Fibroblast of mammary gland (primary cell): ENCODE measurements around the gene CHST13.

ENCODE experiments used
- DNase-seq: peaks from one replicate; pipeline ENCODE4 v3.0.0-alpha.2; 2010; ENCODE audit warnings: low read depth
- H3K4me3 ChIP-seq: 2 replicates; pipeline ENCODE4 v1.5.1; 2011; ENCODE audit warnings: low read depth, mild to moderate bottlenecking, low read length, moderate library complexity; ENCODE audit not compliant: control insufficient read depth
- TF ChIP-seq, protein P1 (sequence below): conservative IDR thresholded peaks from 2 replicates; pipeline ENCODE4 v1.5.1; 2011; ENCODE audit warnings: low read depth, low read length, inconsistent platforms; ENCODE audit not compliant: control insufficient read depth, insufficient read depth

CHST13 gene

DNA sequence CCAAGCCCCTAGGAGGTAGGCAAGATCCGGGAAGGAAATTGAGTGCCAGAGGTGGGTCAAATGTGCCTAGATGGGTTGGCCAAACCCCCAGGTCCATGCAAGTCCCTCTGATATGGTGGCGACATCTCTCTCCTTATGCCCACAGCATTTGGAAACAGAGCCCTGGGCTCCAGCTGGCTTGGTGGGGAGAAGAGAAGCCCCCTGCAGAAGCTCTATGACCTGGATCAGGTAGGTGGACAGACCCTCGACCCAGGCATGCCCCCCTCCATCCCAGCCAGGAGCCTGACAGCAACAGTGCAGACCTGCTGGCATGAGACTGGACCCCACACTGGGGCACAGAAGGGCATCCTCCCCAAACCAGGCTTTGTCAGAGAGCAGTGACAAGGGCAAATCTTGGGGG is 12.2 kb downstream of the CHST13 start:
- no peak overlapping the region for H3K4me3 ChIP-seq
- TF ChIP-seq, protein P1, sequence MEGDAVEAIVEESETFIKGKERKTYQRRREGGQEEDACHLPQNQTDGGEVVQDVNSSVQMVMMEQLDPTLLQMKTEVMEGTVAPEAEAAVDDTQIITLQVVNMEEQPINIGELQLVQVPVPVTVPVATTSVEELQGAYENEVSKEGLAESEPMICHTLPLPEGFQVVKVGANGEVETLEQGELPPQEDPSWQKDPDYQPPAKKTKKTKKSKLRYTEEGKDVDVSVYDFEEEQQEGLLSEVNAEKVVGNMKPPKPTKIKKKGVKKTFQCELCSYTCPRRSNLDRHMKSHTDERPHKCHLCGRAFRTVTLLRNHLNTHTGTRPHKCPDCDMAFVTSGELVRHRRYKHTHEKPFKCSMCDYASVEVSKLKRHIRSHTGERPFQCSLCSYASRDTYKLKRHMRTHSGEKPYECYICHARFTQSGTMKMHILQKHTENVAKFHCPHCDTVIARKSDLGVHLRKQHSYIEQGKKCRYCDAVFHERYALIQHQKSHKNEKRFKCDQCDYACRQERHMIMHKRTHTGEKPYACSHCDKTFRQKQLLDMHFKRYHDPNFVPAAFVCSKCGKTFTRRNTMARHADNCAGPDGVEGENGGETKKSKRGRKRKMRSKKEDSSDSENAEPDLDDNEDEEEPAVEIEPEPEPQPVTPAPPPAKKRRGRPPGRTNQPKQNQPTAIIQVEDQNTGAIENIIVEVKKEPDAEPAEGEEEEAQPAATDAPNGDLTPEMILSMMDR, result no peak
- DNase-seq, result no peak

DNA sequence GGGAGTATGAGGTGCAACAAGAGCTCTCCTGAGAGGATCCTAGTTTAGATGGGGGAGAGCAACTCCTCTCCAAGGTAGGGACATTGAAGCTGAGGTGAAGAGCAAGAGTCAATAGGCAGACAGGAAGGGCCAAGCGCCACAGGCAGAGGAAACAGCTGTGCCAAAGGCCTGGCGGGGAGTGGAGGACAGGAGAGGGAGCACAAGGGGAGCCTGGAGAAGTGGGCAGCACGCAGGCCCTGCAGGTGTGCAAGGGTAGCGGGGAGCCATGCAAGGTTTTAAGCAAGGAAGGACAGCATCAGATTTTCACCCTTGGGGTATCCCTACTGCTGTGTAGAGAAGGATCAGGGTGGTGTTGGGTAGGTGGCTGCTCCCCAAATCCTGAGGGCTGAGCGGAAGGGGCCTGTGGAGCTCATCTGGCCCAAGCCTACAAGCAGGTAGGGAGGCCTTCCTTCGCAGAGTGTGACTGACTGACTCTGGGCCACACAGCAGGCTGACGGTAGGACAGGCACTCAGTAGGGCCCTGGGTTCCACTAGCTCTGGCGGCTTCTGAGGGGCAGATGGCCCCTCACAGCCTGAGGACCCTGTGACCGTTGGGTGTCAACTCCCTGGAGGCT is 13.3 kb downstream of the CHST13 start:
- DNase-seq, result no peak
- TF ChIP-seq, protein P1, result no peak
- no peak overlapping the region for H3K4me3 ChIP-seq

DNA sequence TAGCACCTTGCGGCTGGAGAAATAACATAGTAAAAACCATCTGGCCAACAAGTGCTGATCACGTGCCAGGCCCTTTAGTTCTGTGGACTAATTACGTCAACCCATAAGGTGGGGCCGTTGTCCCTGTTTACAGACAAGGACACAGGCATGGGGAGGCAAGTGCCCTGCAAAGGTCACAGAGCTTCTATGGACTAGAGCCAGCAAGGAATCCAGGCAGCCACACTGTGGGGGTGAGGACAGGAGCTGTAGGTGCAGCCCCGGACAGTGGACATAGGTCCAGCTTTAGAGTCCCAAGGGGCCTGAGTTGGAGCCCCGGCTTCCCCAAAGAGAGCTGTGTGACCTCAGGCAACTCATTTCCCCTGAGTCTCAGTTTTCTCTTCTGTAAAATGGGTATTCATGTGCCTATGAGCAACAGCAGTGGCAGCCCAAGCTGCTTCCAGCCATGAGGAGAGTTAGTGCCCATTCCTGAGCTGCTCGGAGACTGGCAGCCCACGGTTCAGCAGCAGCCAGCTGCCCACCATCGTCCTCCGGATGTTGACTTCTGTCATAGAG is 13.9 kb downstream of the CHST13 start:
- DNase-seq, result no peak

DNA sequence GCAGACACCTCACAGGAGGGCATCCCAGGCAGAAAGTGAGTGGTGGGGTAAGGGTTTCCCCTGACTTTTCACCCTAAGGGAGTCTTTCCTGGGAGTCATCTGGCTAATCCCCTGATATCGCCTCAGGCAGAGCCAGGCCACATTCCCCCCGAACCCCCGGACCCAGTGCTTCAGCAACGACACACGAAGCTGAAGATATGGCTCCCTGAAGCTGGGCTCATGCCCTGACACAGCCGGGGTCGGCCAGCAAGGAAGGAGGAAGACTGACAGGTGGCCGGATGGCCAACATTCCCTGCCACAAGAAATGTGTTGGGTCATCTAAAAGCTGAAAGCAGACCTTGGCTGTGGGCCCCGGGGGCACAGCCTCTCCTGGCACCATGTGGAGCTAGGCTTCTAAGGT is 14.4 kb downstream of the CHST13 start:
- DNase-seq, result no peak
- TF ChIP-seq, protein P1, result no peak
- no peak overlapping the region for H3K4me3 ChIP-seq

More for the DNA sequence above, 13.9 kb downstream of the CHST13 start:
- TF ChIP-seq, protein P1, result no peak
- no peak overlapping the region for H3K4me3 ChIP-seq

DNA sequence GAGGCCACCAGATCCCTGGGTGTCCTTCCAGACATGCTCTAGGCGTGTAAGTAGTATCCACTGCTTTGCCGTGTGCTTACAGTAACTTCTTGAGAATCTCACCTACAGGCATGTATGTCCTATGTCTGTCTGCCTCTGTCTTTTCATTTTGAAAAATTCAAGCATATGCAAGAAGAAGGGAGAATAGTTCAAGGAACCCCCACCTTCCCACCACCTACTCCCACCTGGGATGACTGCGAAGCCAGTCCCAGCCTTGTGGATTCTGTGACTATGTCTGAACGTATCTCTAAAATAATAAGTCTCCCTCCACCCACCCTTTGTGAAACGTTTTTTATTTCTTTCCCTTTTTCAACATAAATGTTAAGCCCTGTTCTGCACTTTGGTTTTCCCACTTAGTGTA is 15.0 kb downstream of the CHST13 start:
- DNase-seq, result no peak
- TF ChIP-seq, protein P1, result no peak
- H3K4me3 ChIP-seq, result no peak overlapping the region

DNA sequence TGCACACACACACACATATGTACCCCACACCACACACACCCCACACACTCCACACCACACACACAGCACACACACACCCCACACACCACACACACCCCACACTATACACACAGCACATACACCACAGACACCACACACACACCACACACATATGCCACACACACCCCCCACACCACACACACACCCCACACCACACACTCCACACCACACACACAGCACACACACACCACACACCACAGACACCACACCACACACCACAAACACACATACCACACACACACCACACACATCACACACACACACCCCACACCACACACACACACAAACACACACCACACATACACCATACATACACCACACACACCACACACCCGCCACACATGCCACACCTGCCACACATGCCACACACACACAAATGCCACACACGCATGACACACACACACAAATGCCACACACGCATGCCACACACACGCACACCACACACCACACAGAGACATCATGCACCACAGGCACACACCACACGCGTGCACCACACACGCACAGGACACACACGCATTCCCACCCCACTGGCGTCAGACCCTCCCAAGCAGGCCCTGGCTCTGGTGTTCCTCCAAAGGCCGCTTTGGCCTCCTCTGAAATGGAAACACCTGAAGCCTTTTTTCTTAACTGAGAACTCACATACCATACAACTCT is 15.7 kb downstream of the CHST13 start:
- TF ChIP-seq, protein P1, result no peak
- no peak for DNase-seq
- H3K4me3 ChIP-seq, result no peak overlapping the region
